Tibial artery (tissue), 4 donors: ENCODE results near the gene HCST.

Experiments used
- DNase-seq, 2 donors: peaks; one replicate each; pipeline ENCODE4 v3.0.0-alpha.2; 2019
- H3K27ac ChIP-seq, 2 donors: fragments of 200-600 bp; sonication (generic) in 1 of 2; 1 replicate in 1 of 2; 2 replicates in 1 of 2; pipeline ENCODE4 v1.5.1; 2018 to 2019; ENCODE audit warnings: mild to moderate bottlenecking in 1 of 2
- H3K27me3 ChIP-seq, 2 donors: fragments of 200-600 bp; sonication (generic) in 1 of 2; one replicate each; pipeline versions ENCODE4 v1.5.1 to v1.6.0; 2016 to 2019
- H3K36me3 ChIP-seq, 3 donors: fragments of 200-600 bp; sonication (generic) in 2 of 3; one replicate each; pipeline ENCODE4 v1.5.1; 2016 to 2019; ENCODE audit warnings: mild to moderate bottlenecking in 2 of 3
- H3K4me1 ChIP-seq, 4 donors: fragments of 200-600 bp; sonication (generic) in 2 of 4; 1 replicate in 3 of 4; 2 replicates in 1 of 4; pipeline ENCODE4 v1.5.1; 2016 to 2019
- H3K4me3 ChIP-seq, 2 donors: fragments of 200-600 bp; sonication (generic) in 1 of 2; 1 replicate in 1 of 2; 2 replicates in 1 of 2; pipeline ENCODE4 v1.5.1; 2018 to 2019; ENCODE audit warnings: mild to moderate bottlenecking in 2 of 2
- H3K9me3 ChIP-seq, 3 donors: fragments of 200-600 bp; sonication (generic) in 1 of 3; one replicate each; pipeline ENCODE4 v1.5.1; 2016 to 2019
- intact Hi-C: fragments of 100-400 bp; cut with DNase I; formaldehyde crosslinking; loops from one replicate; pipeline ENCODE4 v1.15.0; 2023; ENCODE audit warnings: low total_unique reads
- TF ChIP-seq, protein P1 (sequence below), 2 experiments: fragments of 200-600 bp in 1 of 2; fragments of 450-650 bp in 1 of 2; IDR thresholded peaks; one replicate each; pipeline ENCODE4 v1.5.1; 2017 to 2019; ENCODE audit warnings: antibody characterized with exemption in 2 of 2, mild to moderate bottlenecking in 1 of 2, moderate library complexity in 1 of 2

The HCST gene

GRCh38 chr19:35935911-35936737 lies 33.8 kb downstream of the HCST start, which contains the start of gene LRFN3:
Gene LRFN3, plus strand, starts transcription at chr19:35936374. Its CDS starts 3,052 bp downstream, at chr19:35939426.
- peak within 1 kb of the TSS; percentile 84 to 88 for H3K4me3 ChIP-seq
- H3K27ac ChIP-seq = peak within 1 kb of the TSS; percentile 91 to 97
- H3K9me3 ChIP-seq = no peaks in the 10 kb centered on the region
- H3K36me3 ChIP-seq = peaks cover 0 to 28% (median 20%) of the 10 kb centered on the region in 3 donors
- DNase-seq = peak; percentile 66 to 84
- intact Hi-C loops = no loop called here
- peaks cover 0 to 44% (median 36%) of the 10 kb centered on the region in 4 donors for H3K4me1 ChIP-seq
- TF ChIP-seq, protein P1, sequence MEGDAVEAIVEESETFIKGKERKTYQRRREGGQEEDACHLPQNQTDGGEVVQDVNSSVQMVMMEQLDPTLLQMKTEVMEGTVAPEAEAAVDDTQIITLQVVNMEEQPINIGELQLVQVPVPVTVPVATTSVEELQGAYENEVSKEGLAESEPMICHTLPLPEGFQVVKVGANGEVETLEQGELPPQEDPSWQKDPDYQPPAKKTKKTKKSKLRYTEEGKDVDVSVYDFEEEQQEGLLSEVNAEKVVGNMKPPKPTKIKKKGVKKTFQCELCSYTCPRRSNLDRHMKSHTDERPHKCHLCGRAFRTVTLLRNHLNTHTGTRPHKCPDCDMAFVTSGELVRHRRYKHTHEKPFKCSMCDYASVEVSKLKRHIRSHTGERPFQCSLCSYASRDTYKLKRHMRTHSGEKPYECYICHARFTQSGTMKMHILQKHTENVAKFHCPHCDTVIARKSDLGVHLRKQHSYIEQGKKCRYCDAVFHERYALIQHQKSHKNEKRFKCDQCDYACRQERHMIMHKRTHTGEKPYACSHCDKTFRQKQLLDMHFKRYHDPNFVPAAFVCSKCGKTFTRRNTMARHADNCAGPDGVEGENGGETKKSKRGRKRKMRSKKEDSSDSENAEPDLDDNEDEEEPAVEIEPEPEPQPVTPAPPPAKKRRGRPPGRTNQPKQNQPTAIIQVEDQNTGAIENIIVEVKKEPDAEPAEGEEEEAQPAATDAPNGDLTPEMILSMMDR (IDR thresholded peaks at IDR 0.05) = no peak
- no peaks in the 10 kb centered on the region for H3K27me3 ChIP-seq

DNA sequence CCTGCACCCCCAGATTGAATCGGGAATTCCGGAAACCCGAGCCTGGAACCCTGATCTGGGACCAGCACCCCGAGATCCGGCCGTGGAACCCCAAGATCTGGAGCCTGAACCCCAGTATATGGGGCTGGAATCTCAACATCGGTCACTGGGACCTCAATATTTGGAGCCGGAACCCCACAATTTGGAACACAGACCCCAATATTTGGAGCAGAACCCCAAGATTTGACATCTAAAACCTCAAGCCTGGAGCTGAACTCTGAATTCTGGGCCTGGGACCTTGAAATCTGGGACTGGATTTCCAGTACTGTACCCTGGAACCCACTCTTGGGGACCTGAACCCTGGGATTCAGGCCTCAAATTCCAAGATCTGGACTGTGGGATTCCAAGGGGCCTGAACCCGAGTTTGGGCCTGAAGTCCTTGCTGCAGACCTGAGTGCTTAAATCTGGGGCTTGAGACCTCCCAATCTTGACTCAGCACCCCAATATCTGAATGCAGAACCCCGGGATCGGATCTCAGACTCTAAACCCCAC lies 34.5 kb downstream of the HCST start:
- no peak for DNase-seq
- Histone ChIP-seq H3K27me3 (no peaks in the 10 kb centered on the region), H3K27ac (peak overlapping the region; percentile 91 to 97), H3K4me3 (peak overlapping the region; percentile 84 to 88), H3K9me3 (no peaks in the 10 kb centered on the region), H3K4me1 (peaks cover 0 to 42% (median 34%) of the 10 kb centered on the region in 4 donors), H3K36me3 (peaks cover 0 to 34% (median 23%) of the 10 kb centered on the region in 3 donors)
- intact Hi-C loops = no loop called here
- TF ChIP-seq, protein P1 (IDR thresholded peaks at IDR 0.05) = no peak

GRCh38 chr19:35937345-35938281 lies 35.3 kb downstream of the HCST start:
- intact Hi-C loops = no loop called here
- peaks cover 0 to 43% (median 31%) of the 10 kb centered on the region in 3 donors for H3K36me3 ChIP-seq
- peak overlapping the region; percentile 84 to 88 for H3K4me3 ChIP-seq
- DNase-seq = no peak
- no peaks in the 10 kb centered on the region for H3K27me3 ChIP-seq
- H3K9me3 ChIP-seq = no peaks in the 10 kb centered on the region
- peaks cover 0 to 39% (median 30%) of the 10 kb centered on the region in 4 donors for H3K4me1 ChIP-seq
- H3K27ac ChIP-seq = peak overlapping the region; percentile 91 to 97
- TF ChIP-seq, protein P1 (IDR thresholded peaks at IDR 0.05) = no peak

DNA sequence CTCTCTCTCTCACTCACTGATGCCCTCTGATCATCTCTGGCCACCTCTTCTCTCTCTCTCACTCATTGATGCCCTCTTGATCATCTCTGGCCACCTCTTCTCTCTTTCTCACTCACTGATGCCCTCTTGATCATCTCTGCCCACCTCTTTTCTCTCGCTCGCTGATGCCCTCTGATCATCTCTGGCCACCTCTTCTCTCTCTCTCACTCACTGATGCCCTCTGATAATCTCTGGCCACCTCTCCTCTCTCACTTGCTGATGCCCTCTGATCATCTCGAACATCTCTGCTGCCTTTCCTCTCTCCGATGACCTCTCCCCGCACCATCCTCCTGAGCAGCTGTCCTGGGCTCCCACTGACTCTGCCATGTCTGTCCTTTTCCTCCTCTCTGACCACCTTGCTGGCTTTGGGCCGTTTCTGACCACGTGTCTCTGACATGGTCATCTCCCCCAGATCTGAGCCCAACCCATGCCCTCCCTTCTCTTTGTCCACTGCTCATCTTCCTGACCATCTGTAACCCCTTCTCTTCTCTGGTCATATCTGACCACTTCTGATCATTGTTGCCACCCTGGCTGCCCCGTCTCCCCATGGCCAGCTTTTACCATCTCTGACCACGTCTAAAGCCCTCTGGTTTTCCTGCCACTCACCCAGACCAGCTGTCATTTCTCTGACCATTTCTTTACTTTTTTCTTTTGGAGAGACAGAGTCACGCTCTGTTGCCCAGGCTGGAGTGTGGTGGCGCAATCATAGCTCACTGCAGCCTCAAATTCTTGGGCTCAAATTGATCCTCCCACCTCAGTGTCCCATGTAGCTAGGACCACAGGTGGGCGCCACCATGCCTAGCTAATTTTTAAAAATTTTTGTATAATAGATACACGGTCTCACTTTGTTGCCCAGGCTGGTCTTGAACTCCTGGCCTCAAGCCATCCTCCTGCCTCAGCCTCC lies 36.2 kb downstream of the HCST start:
- Histone ChIP-seq H3K27ac (peak overlapping the region in 1 of 2 donors; percentile 97), H3K4me3 (peak overlapping the region; percentile 84 to 88), H3K36me3 (peaks cover 0 to 52% (median 34%) of the 10 kb centered on the region in 3 donors), H3K4me1 (peaks cover 0 to 39% (median 30%) of the 10 kb centered on the region in 4 donors), H3K9me3 (no peaks in the 10 kb centered on the region), H3K27me3 (no peaks in the 10 kb centered on the region)
- TF ChIP-seq, protein P1 (IDR thresholded peaks at IDR 0.05) = no peak
- intact Hi-C loops = no loop called here
- no peak for DNase-seq
